ENCODE results near the gene LPAR3. TPM values are rescaled to one million over a fixed set of nuclear protein-coding genes. Genes with fewer than 3 reads are reported as not detected.

LPAR3 gene, protein sequence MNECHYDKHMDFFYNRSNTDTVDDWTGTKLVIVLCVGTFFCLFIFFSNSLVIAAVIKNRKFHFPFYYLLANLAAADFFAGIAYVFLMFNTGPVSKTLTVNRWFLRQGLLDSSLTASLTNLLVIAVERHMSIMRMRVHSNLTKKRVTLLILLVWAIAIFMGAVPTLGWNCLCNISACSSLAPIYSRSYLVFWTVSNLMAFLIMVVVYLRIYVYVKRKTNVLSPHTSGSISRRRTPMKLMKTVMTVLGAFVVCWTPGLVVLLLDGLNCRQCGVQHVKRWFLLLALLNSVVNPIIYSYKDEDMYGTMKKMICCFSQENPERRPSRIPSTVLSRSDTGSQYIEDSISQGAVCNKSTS
- total RNA-seq (2022; extraction: Qiagen RNA extraction), result 0.26 to 0.37 TPM (median 0.33 TPM) in 5 replicates

DNA sequence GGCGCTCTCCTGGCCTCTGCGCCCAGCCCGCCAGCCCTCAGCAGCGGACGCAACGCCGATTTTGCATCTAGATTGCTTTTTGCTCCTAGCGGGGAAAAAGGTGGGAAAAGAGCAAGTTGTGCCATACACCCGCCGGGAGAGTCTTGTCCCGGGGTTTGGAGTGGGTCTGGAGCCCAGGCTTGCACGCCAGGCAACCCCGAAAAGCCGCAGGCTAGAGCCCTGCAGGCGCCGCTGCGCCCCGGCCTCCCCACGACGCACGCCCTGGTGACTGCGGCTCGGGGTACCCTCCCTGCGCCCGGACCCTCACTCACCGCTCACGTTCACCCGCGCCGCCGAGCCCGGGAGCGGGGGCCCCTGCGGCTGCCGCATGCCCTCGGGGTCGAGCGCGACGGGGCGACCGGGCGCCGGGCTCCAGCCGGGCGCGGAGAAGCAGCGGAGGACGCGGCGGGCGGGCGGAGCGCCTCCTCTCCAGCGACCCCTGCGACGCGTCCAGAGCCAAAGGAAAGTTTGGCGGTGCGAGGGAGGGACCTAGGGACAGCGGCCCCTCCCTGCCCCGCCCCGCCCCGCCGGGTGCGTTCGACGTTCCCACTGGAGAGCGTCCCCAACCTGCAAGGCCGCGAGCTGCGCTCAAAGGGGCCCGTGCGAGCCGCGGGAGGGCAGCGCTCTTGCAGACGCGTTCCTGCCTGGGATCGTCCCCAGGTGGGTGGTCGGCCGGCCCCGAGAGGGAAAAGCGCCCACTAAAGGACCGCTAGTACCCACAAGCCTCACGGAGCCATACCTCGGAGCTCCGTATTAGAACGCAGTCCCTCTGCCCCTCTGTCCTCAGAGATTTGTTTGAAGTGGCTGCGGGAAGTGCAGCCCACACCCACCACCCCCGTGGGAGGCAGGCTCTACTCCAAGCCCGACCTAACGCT lies at the start of gene LPAR3:
TSS of gene LPAR3 (minus strand) at position 502 of the 914 bp plus-strand sequence. CDS start 27,086 bp downstream, outside the sequence.

Other genes starting within 250 kb of the LPAR3 start
- gene SSX2IP, start 202.7 kb downstream of the LPAR3 start, total RNA-seq (2022; extraction: Qiagen RNA extraction), result 10.5 to 14.9 TPM (median 12.5 TPM) in 5 replicates
- gene MCOLN2, start 103.9 kb upstream of the LPAR3 start, total RNA-seq (2022; extraction: Qiagen RNA extraction), result 2.1 to 2.7 TPM (median 2.4 TPM) in 5 replicates
- gene MCOLN3, start 155.3 kb upstream of the LPAR3 start, total RNA-seq (2022; extraction: Qiagen RNA extraction), result 3.5 to 4.4 TPM (median 3.8 TPM) in 5 replicates

All from A549 treated with Hydrocortisone at 1 μM for 4 hours (cell line).